ENCODE measurements around the gene MARCOL.

MARCOL gene

DNA sequence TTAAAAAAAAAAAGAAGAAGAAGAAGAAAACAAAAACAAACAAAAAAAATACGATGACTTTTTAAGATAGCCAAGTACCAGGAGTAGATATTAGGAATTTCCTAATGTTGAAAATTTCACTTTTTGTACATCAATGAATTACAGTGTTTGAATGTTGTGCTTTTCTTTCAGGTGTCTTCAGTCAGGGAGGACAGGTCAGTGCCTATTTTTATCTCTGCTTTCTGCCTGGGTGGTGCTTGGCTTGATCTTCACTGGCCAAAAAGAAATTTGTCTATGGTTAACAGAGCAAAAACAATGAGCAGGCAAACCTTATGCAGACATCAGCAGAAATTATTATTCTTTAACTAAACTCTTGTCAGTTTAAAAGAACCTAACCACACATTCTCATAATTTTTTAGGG, 32.5 kb upstream of the MARCOL start:
- DNase-seq (ENCODE audit: low spot score): no peak
- no peak overlapping the region for H3K4me3 ChIP-seq
- H3K27ac ChIP-seq: no peak overlapping the region
- TF ChIP-seq, protein P1, sequence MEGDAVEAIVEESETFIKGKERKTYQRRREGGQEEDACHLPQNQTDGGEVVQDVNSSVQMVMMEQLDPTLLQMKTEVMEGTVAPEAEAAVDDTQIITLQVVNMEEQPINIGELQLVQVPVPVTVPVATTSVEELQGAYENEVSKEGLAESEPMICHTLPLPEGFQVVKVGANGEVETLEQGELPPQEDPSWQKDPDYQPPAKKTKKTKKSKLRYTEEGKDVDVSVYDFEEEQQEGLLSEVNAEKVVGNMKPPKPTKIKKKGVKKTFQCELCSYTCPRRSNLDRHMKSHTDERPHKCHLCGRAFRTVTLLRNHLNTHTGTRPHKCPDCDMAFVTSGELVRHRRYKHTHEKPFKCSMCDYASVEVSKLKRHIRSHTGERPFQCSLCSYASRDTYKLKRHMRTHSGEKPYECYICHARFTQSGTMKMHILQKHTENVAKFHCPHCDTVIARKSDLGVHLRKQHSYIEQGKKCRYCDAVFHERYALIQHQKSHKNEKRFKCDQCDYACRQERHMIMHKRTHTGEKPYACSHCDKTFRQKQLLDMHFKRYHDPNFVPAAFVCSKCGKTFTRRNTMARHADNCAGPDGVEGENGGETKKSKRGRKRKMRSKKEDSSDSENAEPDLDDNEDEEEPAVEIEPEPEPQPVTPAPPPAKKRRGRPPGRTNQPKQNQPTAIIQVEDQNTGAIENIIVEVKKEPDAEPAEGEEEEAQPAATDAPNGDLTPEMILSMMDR (IDR thresholded peaks at IDR 0.05): no peak

DNA sequence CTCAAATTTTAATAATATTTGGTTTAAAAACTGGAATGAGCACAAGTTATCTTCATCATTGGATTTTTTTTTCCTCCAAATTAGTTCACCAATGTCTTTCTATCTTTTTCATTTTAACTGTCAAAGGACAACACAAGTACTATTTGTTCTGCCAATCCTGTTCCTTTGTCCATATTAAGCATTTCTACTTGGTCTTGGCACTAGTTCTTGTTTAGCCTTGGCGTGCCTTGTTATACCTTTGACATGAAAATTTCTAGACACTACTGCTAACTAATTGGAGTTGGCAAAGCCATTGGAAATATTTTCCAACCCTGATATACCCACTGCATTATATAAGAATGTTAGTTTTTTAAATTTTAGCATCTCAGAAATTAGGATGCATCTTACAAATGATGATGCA, 31.7 kb upstream of the MARCOL start:
- no peak overlapping the region for H3K4me3 ChIP-seq
- TF ChIP-seq, protein P1 (IDR thresholded peaks at IDR 0.05): no peak
- no peak overlapping the region for H3K27ac ChIP-seq
- no peak for DNase-seq (ENCODE audit: low spot score)

DNA sequence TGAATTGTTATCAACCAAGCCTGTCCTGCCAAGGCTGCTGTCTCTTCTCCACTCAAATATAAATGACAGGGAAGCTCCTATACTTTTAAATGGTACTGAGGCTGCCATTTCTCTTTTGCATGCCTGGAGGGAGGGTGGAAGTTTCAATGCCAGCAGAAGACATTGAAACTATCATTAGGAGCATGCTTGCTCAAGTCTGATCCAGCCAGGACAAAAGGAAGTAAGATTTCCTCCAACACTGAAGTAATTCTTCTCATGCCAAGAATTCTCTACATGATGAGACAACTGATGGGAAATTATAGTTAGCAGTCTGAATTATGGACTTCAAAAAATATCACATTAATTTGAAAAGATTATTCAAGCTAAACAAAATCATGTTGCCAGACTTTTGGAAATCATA, 30.1 kb upstream of the MARCOL start:
- TF ChIP-seq, protein P1 (IDR thresholded peaks at IDR 0.05): no peak
- DNase-seq (ENCODE audit: low spot score): no peak
- Histone ChIP-seq H3K27ac (peak overlapping the region in 1 of 2 donors; percentile 36), H3K4me3 (no peak overlapping the region)

GRCh38 chr5:148209151-148209770, 29.1 kb upstream of the MARCOL start:
- Histone ChIP-seq H3K27ac (no peak overlapping the region), H3K4me3 (no peak overlapping the region)
- no peak for DNase-seq (ENCODE audit: low spot score)
- TF ChIP-seq, protein P1 (IDR thresholded peaks at IDR 0.05): no peak

- no peak for DNase-seq (ENCODE audit: low spot score)
- TF ChIP-seq, protein P1 (IDR thresholded peaks at IDR 0.05): no peak
- no peak overlapping the region for H3K4me3 ChIP-seq
Observed at GRCh38 chr5:148214665-148215185, 23.6 kb upstream of the MARCOL start.

GRCh38 chr5:148221508-148221907, 16.8 kb upstream of the MARCOL start:
- TF ChIP-seq, protein P1 (IDR thresholded peaks at IDR 0.05): no peak

More at GRCh38 chr5:148214665-148215185, 23.6 kb upstream of the MARCOL start:
- no peak overlapping the region for H3K27ac ChIP-seq

GRCh38 chr5:148224117-148224742, 14.1 kb upstream of the MARCOL start:
- Histone ChIP-seq H3K4me3 (no peak overlapping the region), H3K27ac (no peak overlapping the region)
- TF ChIP-seq, protein P1 (IDR thresholded peaks at IDR 0.05): no peak
- DNase-seq (ENCODE audit: low spot score): no peak

More at GRCh38 chr5:148221508-148221907, 16.8 kb upstream of the MARCOL start:
- Histone ChIP-seq H3K27ac (no peak overlapping the region), H3K4me3 (no peak overlapping the region)
- no peak for DNase-seq (ENCODE audit: low spot score)
